ENCODE measurements around the gene NDUFA3.

DNA sequence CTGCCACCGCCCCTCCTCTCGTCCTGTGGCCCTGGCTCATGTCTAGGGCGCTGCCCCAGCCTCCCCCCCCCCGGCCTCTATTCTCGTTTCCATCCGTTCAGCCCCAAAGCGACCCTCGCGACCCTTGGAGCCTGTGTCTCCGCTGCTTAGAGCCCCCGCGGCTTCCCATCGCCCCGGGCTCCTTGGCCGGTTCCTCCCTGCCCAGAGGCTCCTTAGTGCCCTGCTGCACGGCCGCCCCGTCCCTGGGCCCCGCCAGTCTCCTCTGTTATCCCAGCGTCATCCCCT, 25.7 kb downstream of the NDUFA3 start:
- TF ChIP-seq, protein P1, sequence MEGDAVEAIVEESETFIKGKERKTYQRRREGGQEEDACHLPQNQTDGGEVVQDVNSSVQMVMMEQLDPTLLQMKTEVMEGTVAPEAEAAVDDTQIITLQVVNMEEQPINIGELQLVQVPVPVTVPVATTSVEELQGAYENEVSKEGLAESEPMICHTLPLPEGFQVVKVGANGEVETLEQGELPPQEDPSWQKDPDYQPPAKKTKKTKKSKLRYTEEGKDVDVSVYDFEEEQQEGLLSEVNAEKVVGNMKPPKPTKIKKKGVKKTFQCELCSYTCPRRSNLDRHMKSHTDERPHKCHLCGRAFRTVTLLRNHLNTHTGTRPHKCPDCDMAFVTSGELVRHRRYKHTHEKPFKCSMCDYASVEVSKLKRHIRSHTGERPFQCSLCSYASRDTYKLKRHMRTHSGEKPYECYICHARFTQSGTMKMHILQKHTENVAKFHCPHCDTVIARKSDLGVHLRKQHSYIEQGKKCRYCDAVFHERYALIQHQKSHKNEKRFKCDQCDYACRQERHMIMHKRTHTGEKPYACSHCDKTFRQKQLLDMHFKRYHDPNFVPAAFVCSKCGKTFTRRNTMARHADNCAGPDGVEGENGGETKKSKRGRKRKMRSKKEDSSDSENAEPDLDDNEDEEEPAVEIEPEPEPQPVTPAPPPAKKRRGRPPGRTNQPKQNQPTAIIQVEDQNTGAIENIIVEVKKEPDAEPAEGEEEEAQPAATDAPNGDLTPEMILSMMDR (IDR thresholded peaks at IDR 0.05; ENCODE audit: extremely low read depth in 1 of 2, insufficient read depth in 1 of 2, low read depth in 1 of 2, low read length in 2 of 2), result no peak
- no peak for TF ChIP-seq GATA2 (IDR thresholded peaks at IDR 0.05; ENCODE audit: insufficient read depth, insufficient read length, low read depth, low read length)
- TF ChIP-seq POLR2A (IDR thresholded peaks at IDR 0.05; ENCODE audit: low read depth, low read length), result no peak
- TF ChIP-seq EZH2 (IDR thresholded peaks at IDR 0.05; ENCODE audit: borderline replicate concordance, low read depth, low read length, severe bottlenecking), result no peak
- no peak for TF ChIP-seq POLR2AphosphoS5 (IDR thresholded peaks at IDR 0.05; ENCODE audit: insufficient read depth, low read depth, low read length)
- no peak for TF ChIP-seq FOS (IDR thresholded peaks at IDR 0.05; ENCODE audit: borderline replicate concordance, insufficient read depth, low read length)
- no peak for TF ChIP-seq JUN (IDR thresholded peaks at IDR 0.05; ENCODE audit: borderline replicate concordance, insufficient read depth, insufficient read length, low read depth)
- no peak for TF ChIP-seq MYC (IDR thresholded peaks at IDR 0.05; ENCODE audit: low read depth, low read length)
- TF ChIP-seq, protein P2, sequence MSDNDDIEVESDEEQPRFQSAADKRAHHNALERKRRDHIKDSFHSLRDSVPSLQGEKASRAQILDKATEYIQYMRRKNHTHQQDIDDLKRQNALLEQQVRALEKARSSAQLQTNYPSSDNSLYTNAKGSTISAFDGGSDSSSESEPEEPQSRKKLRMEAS (IDR thresholded peaks at IDR 0.05; ENCODE audit: insufficient read depth, insufficient read length), result no peak

All from endothelial cell of umbilical vein (primary cell).